ENCODE measurements around the gene RPRD1B. TPM values are rescaled to one million over a fixed set of nuclear protein-coding genes. Genes with fewer than 3 reads are reported as not detected.
A peak's percentile ranks its signal among the peaks of the same experiment; 100 is the strongest.
"Not testable (repeated sequence)": the region's sequence is repeated elsewhere in the genome, so short reads cannot be mapped to it uniquely, and the experiment has no call there.

Gene RPRD1B
- total RNA-seq, 1 experiment from 2014 or later: 22.9 TPM

GRCh38 chr20:37999526-38000263 lies 33.9 kb upstream of the RPRD1B start:
- no peak for DNase-seq (ENCODE audit: low read depth)
- in situ Hi-C loops (cut with HindIII; ENCODE audit: low pct_unique_long_range_greater_than_20kb, low sequenced_read_pairs): no loop called here

- DNase-seq (ENCODE audit: low read depth): no peak
- in situ Hi-C loops (cut with HindIII; ENCODE audit: low pct_unique_long_range_greater_than_20kb, low sequenced_read_pairs): no loop called here
Observed at GRCh38 chr20:38000293-38000692, 33.3 kb upstream of the RPRD1B start.

DNA sequence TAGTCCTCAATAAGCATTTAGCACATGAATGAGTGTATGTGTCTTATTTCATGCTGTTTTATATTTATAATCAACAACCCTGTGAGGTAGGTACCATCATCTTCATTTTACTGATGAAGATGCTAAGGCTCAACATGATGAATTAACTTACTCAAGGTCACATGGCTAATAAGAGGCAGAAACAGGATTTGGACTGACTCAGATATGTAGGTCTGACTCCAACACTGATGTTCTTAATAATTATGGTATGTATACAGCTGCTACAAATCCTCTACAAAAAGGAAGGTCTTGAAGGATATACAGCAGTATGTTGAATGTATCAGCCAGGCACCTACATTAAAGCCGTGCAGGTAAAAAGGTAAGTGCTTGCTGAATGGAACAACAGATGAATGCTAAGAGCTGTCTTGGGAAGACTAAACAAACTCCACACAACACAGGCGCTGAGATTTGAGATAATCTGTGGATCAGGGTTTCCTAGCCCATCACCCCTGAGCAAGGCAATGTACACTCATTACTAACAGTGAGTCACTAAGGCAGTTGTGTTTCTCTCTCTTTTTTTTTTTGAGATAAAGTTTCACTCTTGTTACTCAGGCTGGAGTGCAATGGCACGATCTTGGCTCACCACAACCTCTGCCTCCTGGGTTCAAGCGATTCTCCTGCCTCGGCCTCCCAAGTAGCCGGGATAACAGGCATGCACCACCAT lies 32.2 kb upstream of the RPRD1B start:
- in situ Hi-C loops (cut with HindIII; ENCODE audit: low pct_unique_long_range_greater_than_20kb, low sequenced_read_pairs): no loop called here
- no peak for DNase-seq (ENCODE audit: low read depth)

DNA sequence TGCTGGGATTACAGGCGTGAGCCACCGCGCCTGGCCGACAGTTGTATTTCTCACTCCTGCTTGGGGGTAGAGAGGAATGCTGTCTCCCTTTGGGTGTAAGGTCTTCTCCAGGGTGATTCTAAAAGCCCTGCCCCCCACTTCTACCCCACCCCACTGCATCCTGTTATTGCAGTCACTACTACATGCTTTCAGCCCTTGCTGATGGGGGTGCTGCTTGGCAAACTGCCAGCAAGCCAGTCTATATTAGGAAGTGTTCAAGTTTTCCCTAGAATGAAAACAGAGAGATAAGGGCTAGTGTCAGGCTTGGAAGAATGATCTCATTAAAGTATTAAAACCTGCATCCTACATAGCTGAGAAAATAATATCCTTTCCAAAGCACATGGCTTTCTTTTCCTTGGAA lies 31.6 kb upstream of the RPRD1B start:
- no peak for DNase-seq (ENCODE audit: low read depth)
- in situ Hi-C loops (cut with HindIII; ENCODE audit: low pct_unique_long_range_greater_than_20kb, low sequenced_read_pairs): no loop called here

- in situ Hi-C loops (cut with HindIII; ENCODE audit: low pct_unique_long_range_greater_than_20kb, low sequenced_read_pairs): no loop called here
- no peak for DNase-seq (ENCODE audit: low read depth)
Observed at GRCh38 chr20:38002422-38002821, 31.1 kb upstream of the RPRD1B start.

- DNase-seq (ENCODE audit: low read depth): no peak
- in situ Hi-C loops (cut with HindIII; ENCODE audit: low pct_unique_long_range_greater_than_20kb, low sequenced_read_pairs): no loop called here
Observed at GRCh38 chr20:38004416-38004815, 29.1 kb upstream of the RPRD1B start.

GRCh38 chr20:38005903-38006302 lies 27.6 kb upstream of the RPRD1B start:
- in situ Hi-C loops (cut with HindIII; ENCODE audit: low pct_unique_long_range_greater_than_20kb, low sequenced_read_pairs): no loop called here

DNA sequence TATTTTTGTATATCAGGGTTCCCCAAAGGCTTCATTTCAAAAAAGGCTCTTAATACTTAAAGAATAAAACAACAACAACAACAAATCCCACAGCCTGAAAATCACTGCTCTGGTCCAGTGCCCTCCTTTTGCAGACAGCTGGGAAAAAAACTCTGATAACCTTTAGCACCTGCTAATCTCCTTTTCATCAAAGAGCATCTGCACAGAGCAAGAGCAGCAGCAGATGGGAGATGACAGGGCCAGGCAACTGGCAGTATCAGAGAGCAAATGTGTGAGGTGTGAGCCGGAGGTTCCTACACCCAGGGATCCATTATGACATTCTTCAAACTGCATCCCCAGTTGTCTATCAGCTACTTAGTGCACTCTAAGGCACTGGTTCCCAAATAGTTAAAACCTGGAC lies 26.0 kb upstream of the RPRD1B start:
- in situ Hi-C loops (cut with HindIII; ENCODE audit: low pct_unique_long_range_greater_than_20kb, low sequenced_read_pairs): no loop called here
- DNase-seq (ENCODE audit: low read depth): no peak

More at GRCh38 chr20:38005903-38006302, 27.6 kb upstream of the RPRD1B start:
- DNase-seq (ENCODE audit: low read depth): no peak

GRCh38 chr20:38008233-38008944 lies 25.2 kb upstream of the RPRD1B start:
- in situ Hi-C loops (cut with HindIII; ENCODE audit: low pct_unique_long_range_greater_than_20kb, low sequenced_read_pairs): no loop called here

GRCh38 chr20:38009416-38009815 lies 24.1 kb upstream of the RPRD1B start:
- DNase-seq (ENCODE audit: low read depth); in situ Hi-C loops (cut with HindIII; ENCODE audit: low pct_unique_long_range_greater_than_20kb, low sequenced_read_pairs): not testable (repeated sequence)

More at GRCh38 chr20:38008233-38008944, 25.2 kb upstream of the RPRD1B start:
- DNase-seq (ENCODE audit: low read depth): no peak

DNA sequence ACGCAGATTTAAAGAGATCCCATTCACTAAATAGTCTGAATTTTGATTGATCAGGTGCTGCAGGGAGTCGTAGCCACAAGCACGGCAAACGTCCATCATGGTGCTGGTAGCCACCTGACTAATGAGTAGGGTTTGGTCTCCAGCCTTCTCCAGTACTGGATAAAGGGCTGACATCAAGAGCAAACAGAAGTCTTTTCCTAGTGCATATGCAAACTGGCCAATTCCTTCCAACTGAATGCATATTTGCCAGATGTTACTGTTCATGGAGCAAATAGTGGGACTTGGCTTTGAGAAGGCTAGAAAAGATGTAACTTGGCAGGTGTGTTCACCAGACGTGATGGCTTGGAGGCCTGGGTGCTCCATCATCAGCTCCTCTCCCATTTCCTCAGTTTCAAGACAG lies 21.9 kb upstream of the RPRD1B start:
- DNase-seq (ENCODE audit: low read depth): no peak
- in situ Hi-C loops (cut with HindIII; ENCODE audit: low pct_unique_long_range_greater_than_20kb, low sequenced_read_pairs): no loop called here

DNA sequence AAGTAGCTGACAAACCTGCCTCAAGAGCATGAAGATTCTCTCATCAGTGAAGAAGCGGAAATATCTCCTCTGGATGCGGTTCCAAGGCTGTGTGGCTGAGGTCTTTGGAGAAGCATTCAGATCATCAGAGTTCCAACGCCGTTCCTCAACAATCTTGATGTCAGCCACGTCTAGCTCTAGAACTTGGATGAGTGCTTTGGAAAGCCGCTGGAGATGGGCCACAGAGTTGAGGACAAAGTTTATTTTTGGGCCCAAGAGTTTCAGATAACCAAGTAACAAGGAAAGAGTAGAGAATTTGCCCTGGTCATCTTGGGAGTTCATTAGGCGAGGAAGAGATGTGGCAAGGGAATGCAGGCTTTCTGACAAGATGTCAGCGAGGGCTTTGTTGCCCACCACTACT lies 21.2 kb upstream of the RPRD1B start:
- no peak for DNase-seq (ENCODE audit: low read depth)
- in situ Hi-C loops (cut with HindIII; ENCODE audit: low pct_unique_long_range_greater_than_20kb, low sequenced_read_pairs): no loop called here

DNA sequence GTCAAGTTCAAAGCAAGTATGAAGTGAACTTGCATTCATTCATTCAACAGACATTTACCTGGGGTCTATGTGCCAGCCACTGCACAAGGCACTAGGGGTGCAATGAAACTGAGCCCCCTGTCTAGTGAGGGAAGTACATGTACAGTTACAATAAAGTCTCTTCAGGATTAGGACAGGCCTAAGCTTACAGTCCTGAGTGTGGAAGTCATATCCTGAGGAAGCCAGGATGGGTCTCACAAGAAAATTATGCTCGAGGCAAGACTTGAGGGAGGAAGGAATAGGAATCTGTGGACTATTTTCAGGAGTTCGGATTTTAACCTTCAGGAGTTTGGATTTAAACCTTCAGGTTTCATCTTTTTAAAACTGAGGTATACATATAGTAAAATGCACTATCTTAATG lies 19.7 kb upstream of the RPRD1B start:
- DNase-seq (ENCODE audit: low read depth): no peak
- in situ Hi-C loops (cut with HindIII; ENCODE audit: low pct_unique_long_range_greater_than_20kb, low sequenced_read_pairs): no loop called here

GRCh38 chr20:38017959-38018358 lies 15.6 kb upstream of the RPRD1B start:
- in situ Hi-C loops (cut with HindIII; ENCODE audit: low pct_unique_long_range_greater_than_20kb, low sequenced_read_pairs): no loop called here
- DNase-seq (ENCODE audit: low read depth): no peak

DNA sequence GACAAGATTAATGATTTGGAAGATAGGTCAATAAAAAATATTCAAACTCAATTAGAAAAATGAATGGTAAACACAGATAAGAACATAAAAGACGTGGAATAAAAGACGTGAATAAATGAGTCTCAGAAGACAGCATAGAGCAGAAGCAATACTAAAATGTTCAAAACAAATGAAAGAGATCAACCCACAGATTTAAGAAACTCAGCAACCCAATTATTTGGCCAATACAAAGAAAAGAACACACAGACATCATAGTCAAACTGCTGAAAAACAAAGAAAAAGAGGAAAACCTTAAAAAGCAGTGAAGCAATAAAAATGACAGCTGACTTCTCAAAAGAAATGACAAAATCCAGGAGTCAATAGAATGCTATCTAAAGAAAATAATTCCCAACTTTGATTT lies 15.2 kb upstream of the RPRD1B start:
- DNase-seq (ENCODE audit: low read depth): no peak
- in situ Hi-C loops (cut with HindIII; ENCODE audit: low pct_unique_long_range_greater_than_20kb, low sequenced_read_pairs): no loop called here

GRCh38 chr20:38021087-38021772 lies 12.3 kb upstream of the RPRD1B start:
- no peak for DNase-seq (ENCODE audit: low read depth)
- in situ Hi-C loops (cut with HindIII; ENCODE audit: low pct_unique_long_range_greater_than_20kb, low sequenced_read_pairs): no loop called here

DNA sequence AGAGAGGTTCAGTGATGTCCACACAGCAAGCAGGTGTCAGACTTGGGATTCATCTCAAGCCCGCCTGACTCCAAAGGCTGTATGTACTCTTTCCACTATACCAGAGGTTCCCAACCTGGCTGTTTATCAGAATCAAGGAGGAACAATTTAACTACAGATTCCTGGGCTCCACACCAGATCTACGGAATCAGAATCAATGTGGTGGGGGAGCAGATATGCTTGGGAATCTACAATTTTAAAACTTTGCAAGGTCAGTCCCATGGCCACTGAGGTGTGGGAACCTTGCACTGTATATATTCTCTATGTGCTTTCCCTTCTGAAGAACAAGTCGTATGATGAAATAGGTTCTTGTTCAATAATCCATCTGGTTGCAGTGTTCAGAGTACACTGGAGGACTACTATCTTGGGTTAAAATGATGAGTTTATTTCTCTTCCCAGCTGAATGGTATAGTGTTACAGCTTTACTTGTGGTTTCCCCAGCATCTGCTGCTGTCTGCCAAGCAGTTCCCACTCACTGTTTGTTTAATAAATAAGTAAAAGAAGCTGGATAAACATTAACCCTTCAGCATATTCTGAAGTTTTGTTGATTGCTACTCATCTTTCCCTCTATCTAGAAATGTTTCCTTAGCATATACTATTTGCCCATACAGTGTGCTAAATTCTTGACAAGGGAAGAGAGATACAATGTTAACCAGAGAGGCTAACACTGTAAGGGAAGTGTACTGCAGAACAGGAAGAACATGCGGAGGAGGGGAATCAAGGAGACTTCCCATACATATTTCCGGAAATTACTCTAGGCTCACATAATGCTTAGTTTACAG lies 10.2 kb upstream of the RPRD1B start:
- DNase-seq (ENCODE audit: low read depth): peak; percentile 41

DNA sequence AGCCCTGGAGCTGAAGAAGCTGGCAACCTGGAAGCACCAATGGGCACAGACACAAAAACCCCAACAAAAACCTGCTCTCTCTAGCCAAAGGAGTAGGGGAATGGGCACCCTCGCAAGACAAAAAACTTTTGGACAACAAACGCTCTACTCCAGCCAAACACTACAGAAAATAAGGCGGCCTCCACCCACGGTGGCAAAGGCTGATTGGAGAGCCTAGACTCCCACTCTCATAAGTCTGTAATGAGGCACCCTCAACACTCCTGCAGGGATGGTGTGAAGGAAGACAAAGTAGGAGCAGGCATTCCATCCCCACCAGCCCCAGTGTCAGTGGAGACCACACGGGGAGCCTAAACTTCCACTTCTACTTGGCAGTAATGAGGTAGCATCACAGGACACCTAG lies 9.1 kb upstream of the RPRD1B start:
- DNase-seq (ENCODE audit: low read depth): no peak
- in situ Hi-C loops (cut with HindIII; ENCODE audit: low pct_unique_long_range_greater_than_20kb, low sequenced_read_pairs): no loop called here

More for the DNA sequence above, 10.2 kb upstream of the RPRD1B start:
- in situ Hi-C loops (cut with HindIII; ENCODE audit: low pct_unique_long_range_greater_than_20kb, low sequenced_read_pairs): no loop called here

All from Caki2 (cell line).